OCI-LY7 (cell line): ENCODE data around the gene CORO7.

ENCODE experiments used
- CTCF ChIP-seq: fragments of 200-600 bp; sonication (generic); conservative IDR thresholded peaks from 2 replicates; pipeline ENCODE4 v1.5.1; 2014; ENCODE audit warnings: mild to moderate bottlenecking, antibody characterized with exemption, low read length, moderate library complexity, mixed read lengths
- EZH2phosphoT487 ChIP-seq: fragments of 200-600 bp; sonication (generic); IDR thresholded peaks from 2 replicates; pipeline ENCODE4 v1.6.1; 2018; ENCODE audit warnings: low read depth, borderline replicate concordance, mild to moderate bottlenecking, mixed run types, antibody characterized with exemption, low read length, moderate library complexity, mixed read lengths

- TF ChIP-seq CTCF: no peak
- no peak for TF ChIP-seq EZH2phosphoT487
These were observed 38.2 kb upstream of the CORO7 start for GRCh38 chr16:4454623-4455022.
